Activated CD4-positive, alpha-beta memory T cell treated with anti-CD3 and anti-CD28 coated beads for 36 hours (primary cell): ENCODE data around the gene WHRN. TPM values are rescaled to one million over a fixed set of nuclear protein-coding genes. Genes with fewer than 3 reads are reported as not detected.

Experiments
- CTCF ChIA-PET: fragments of 350-600 bp; sonication (Branson Sonifier 250); formaldehyde crosslinking; loops from one replicate; lab custom pipeline; 2021; ENCODE audit warnings: antibody characterized with exemption, inconsistent platforms; lab: Charles Lee
- POLR2A ChIA-PET: fragments of 350-600 bp; sonication (Branson Sonifier 250); formaldehyde crosslinking; loops from one replicate; lab custom pipeline; 2021; ENCODE audit warnings: antibody characterized with exemption; lab: Charles Lee
- DNase-seq: peaks from one replicate; pipeline ENCODE4 v3.0.0-alpha.2; 2020
- H3K27ac Mint-ChIP-seq: one replicate; pipeline ENCODE4 v1.8.0; 2021; ENCODE audit warnings: mixed read lengths
- H3K27me3 Mint-ChIP-seq: one replicate; pipeline ENCODE4 v1.8.0; 2021; ENCODE audit warnings: mixed read lengths
- H3K36me3 Mint-ChIP-seq: one replicate; pipeline ENCODE4 v1.8.0; 2021; ENCODE audit warnings: mixed read lengths
- H3K4me1 Mint-ChIP-seq: one replicate; pipeline ENCODE4 v1.8.0; 2021; ENCODE audit warnings: low read depth, mixed read lengths
- H3K4me3 Mint-ChIP-seq: one replicate; pipeline ENCODE4 v1.8.0; 2021; ENCODE audit warnings: mild to moderate bottlenecking, mixed read lengths
- H3K9me3 Mint-ChIP-seq: one replicate; pipeline ENCODE4 v1.8.0; 2021; ENCODE audit warnings: mixed read lengths
- intact Hi-C: fragments of 100-400 bp; cut with micrococcal nuclease; formaldehyde crosslinking; loops from one replicate; pipeline ENCODE4 v1.15.1; 2023
- total RNA-seq, 2 experiments: library from RNA; stranded (reverse); gene quantifications; one replicate each; pipeline ENCODE4 v1.2.3, GENCODE V29; 2021

Gene WHRN
- total RNA-seq, 2 experiments from 2014 or later = 2.8 to 4.4 TPM

DNA sequence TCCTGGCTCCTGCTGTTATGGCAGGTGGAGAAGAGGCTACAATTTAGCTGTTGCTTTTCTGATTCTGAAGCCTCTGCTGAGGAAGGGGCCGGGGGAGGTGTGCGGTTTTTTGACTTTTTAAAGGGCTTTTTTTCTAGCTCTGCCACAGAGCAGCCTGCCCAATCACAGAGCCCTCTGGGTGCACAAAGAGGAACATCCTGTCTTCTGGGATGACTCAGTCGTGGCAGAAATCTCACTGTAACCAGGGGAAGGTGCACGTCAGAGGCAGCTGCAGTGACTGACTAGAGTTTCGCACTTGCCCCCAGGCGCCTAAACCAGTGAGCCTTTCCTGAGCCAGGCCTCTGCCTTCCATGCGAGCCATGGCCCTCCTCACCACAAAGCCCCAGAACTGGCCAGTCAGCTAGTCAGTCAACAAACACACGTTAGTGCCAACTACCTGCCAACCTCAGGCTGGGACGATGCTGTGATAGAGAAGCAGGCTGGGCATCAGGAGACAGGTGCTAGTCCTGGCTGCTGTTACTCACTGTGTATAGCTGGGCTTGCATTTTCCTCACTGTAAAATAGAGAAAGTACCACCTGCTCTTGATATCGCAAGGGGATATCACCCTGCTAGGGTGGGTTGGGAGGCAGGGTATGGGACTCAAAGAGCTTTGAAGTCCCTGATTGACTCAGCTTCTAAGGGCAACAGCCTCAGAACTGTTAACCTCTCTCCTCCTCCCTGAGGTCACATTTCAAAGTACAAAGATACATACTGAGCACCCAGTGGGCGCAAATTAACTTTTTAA is 119.7 kb downstream of the WHRN start:
- ChIA-PET CTCF (interaction anchor here (1.0 to 7.5 kb wide), 13 partner anchors 10 to 268 kb away, joined by 3 to 78 read pairs (median 6); no protein-coding TSS in a partner anchor), POLR2A (interaction anchor here (0.7 to 8.9 kb wide), 14 partner anchors 9 to 975 kb away, joined by 3 to 100 read pairs (median 4); partner anchors contain the start of genes ATP6V1G1, C9orf43 and POLE3)
- peak overlapping the region; percentile 94 for H3K27ac Mint-ChIP-seq
- no peaks in the 10 kb centered on the region for H3K9me3 Mint-ChIP-seq
- H3K36me3 Mint-ChIP-seq = peaks cover 59% of the 10 kb centered on the region
- peaks cover 65% of the 10 kb centered on the region for H3K4me1 Mint-ChIP-seq
- H3K4me3 Mint-ChIP-seq = peak overlapping the region; percentile 99
- intact Hi-C loops = loop anchor here (1.0 to 5.0 kb wide), 9 partner anchors 12 to 607 kb away; partner anchors contain the start of gene ATP6V1G1
- DNase-seq = peak; percentile 95
- H3K27me3 Mint-ChIP-seq = no peaks in the 10 kb centered on the region

DNA sequence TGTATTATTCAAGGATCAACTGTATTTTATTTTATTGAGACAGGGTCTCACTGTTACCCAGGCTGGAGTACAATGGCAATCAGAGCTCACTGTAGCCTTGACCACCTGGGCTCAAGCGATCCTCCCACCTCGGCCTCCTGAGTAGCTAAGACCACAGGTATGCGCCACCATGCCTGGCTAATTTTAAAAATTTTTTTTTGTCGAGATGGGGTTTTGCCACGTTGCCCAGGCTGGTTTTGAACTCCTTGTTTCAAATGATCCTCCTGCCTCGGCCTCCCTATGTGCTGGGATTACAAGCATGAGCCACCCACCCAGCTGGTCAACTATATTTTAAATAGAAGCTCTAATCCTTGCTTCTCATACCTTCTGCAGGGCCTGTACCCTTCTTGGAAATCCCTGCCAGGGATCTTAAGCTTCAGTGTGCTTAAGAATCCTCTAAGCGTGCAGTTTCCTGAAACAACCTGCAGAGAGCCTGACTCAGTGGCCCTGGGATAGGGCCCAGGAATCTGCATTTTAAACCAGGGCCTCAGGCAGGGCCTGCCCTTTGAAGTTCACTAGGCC is 120.4 kb downstream of the WHRN start:
- peaks cover 63% of the 10 kb centered on the region for H3K36me3 Mint-ChIP-seq
- H3K4me1 Mint-ChIP-seq = peaks cover 62% of the 10 kb centered on the region
- CTCF ChIA-PET = interaction anchor here (1.4 to 7.5 kb wide), 9 partner anchors 11 to 269 kb away, joined by 5 to 78 read pairs (median 8); no protein-coding TSS in a partner anchor
- peak overlapping the region; percentile 99 for H3K4me3 Mint-ChIP-seq
- DNase-seq = no peak
- no peaks in the 10 kb centered on the region for H3K9me3 Mint-ChIP-seq
- intact Hi-C loops = loop anchor here (1.0 to 5.0 kb wide), 8 partner anchors 12 to 607 kb away; partner anchors contain the start of gene ATP6V1G1
- POLR2A ChIA-PET = interaction anchor here (0.7 to 8.9 kb wide), 12 partner anchors 8 to 974 kb away, joined by 3 to 100 read pairs (median 7); partner anchors contain the start of genes ATP6V1G1, C9orf43 and POLE3
- H3K27ac Mint-ChIP-seq = peak overlapping the region; percentile 94
- no peaks in the 10 kb centered on the region for H3K27me3 Mint-ChIP-seq

DNA sequence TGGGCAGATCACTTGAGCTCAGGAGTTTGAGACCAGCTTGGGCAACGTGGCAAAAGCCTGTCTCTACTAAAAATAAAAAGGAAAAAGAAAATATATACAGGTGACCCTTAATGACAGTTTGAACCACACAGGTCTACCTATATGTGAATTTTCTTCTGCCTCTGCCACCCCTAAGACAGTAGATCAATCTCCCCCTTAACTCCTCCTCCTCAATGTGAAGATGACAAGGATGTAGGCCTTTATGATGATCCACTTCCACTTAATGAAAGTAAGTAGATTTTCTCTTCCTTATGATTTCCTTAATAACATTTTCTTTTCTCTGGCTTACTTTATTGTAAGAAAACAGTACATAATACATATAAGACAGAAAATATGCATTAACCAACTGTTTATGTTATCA is 120.9 kb downstream of the WHRN start:
- CTCF ChIA-PET = interaction anchor here (1.3 to 7.5 kb wide), 6 partner anchors 11 to 123 kb away, joined by 6 to 78 read pairs (median 28); no protein-coding TSS in a partner anchor
- H3K4me3 Mint-ChIP-seq = peak overlapping the region; percentile 99
- POLR2A ChIA-PET = interaction anchor here (1.5 to 8.9 kb wide), 6 partner anchors 12 to 63 kb away, joined by 4 to 100 read pairs (median 64); no protein-coding TSS in a partner anchor
- H3K4me1 Mint-ChIP-seq = peaks cover 62% of the 10 kb centered on the region
- intact Hi-C loops = no loop called here
- no peak for DNase-seq
- peaks cover 67% of the 10 kb centered on the region for H3K36me3 Mint-ChIP-seq
- H3K27ac Mint-ChIP-seq = peak overlapping the region; percentile 94
- no peaks in the 10 kb centered on the region for H3K27me3 Mint-ChIP-seq
- H3K9me3 Mint-ChIP-seq = no peaks in the 10 kb centered on the region

DNA sequence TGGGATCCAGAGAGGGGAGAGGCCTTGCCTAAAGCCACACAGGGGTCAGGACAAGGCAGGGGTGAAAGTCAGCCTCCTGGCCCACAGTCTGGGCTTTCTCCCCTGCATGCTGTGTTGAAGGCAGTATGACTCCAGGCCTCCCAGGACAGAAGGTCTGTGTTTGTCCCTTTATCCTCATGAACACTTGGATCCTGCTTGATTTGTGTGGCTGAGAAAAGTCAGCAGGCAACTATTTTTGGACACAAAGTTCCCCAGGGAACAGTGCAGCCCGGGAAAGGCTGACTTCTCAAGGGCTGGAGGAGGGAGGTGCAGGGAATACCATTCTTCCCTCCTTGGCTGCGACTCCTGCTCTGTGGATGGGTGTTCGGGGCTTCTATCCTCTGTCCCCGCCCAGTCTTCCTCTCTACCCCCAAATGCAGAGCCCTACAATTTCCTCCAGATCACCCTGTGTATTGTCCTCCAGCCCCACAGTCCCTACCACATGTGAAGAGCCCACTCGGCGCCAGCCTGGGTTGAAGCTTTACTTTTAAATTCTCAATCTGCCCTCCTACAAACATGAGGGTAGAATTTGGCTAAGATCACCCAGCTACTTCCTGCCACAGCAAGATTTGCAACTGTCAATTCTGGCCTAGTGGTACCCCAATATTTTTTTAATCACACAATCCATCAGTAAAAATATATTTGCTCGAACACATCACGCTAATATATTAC is 121.6 kb downstream of the WHRN start:
- DNase-seq = no peak
- intact Hi-C loops = no loop called here
- ChIA-PET POLR2A (interaction anchor here (1.1 to 8.9 kb wide), 6 partner anchors 11 to 31 kb away, joined by 3 to 100 read pairs (median 64); no protein-coding TSS in a partner anchor), CTCF (interaction anchor here (1.3 to 7.4 kb wide), 3 partner anchors 11 to 124 kb away, joined by 6 to 78 read pairs (median 53); no protein-coding TSS in a partner anchor)
- Mint-ChIP-seq H3K9me3 (no peaks in the 10 kb centered on the region), H3K4me1 (peaks cover 61% of the 10 kb centered on the region), H3K4me3 (peak overlapping the region; percentile 99), H3K36me3 (peaks cover 68% of the 10 kb centered on the region), H3K27ac (peak overlapping the region; percentile 94), H3K27me3 (no peaks in the 10 kb centered on the region)

DNA sequence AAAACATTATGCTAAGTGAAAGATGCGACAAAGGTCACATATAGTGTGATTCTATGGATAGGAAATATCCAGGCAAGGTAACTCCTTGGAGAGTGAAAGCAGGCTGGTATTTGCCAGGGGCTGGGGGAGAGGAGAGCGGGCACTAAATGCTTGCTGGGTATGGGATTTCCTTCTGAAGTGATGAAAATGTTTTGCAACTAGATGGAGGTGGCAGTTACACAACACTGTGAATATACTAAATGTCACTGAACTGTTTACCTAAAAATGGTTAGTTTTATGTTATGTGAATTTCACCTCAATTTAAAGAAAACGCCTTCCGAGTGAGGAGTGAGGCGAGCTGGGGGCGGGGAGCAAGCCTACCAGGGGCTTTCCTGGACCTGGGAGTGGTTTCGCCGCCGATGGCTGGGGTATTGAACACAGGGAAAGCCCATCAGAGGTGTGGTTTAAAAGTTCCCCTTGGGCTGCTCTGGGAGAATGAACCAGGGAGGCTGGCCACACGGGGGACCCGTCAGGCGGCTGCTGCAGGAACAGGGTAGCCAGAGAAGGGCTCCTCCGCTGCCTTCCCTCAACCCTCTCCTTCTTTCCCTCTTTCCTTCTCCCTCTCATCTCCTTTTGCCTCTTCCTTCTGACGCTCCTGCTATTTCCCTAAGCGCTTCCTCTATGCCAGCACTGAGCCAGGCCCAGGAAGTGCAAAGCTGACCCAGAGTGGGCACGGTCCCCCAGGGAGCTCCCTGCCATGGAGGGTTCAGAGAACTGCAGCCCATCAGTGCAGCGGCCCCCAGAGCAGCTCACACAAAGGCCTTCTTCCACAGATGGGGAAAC is 122.4 kb downstream of the WHRN start:
- Mint-ChIP-seq H3K4me3 (peak overlapping the region; percentile 99), H3K9me3 (no peaks in the 10 kb centered on the region), H3K4me1 (peaks cover 69% of the 10 kb centered on the region), H3K27ac (peak overlapping the region; percentile 94), H3K27me3 (no peaks in the 10 kb centered on the region), H3K36me3 (peaks cover 73% of the 10 kb centered on the region)
- intact Hi-C loops = no loop called here
- DNase-seq = peak; percentile 88
- ChIA-PET POLR2A (interaction anchor here (1.1 to 8.9 kb wide), 5 partner anchors 10 to 37 kb away, joined by 3 to 100 read pairs (median 77); no protein-coding TSS in a partner anchor), CTCF (interaction anchor here (0.8 to 7.4 kb wide), 5 partner anchors 10 to 125 kb away, joined by 3 to 78 read pairs (median 6); no protein-coding TSS in a partner anchor)

DNA sequence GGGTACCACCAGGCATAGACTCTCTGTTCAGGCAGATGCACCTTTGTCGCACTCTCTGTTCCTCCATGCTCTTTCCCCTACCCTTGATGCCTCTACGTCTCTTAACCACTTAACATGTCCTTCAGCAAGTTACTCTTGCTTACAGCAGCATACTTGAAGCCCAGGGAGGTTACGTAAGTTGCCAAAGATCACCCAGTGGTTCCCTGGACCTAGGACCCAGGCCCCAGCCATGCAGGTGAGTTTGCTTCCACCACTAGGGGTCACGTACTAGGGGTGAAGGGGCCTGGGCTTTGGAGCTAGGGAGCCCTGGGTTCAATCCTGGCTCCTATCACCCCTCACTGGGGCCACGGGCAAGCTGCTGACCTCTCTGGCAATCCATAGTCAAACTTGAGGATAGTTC is 126.4 kb downstream of the WHRN start:
- intact Hi-C loops = no loop called here
- Mint-ChIP-seq H3K4me3 (no peak overlapping the region), H3K27ac (peak overlapping the region; percentile 67), H3K36me3 (peaks cover 76% of the 10 kb centered on the region), H3K4me1 (peaks cover 85% of the 10 kb centered on the region), H3K27me3 (no peaks in the 10 kb centered on the region), H3K9me3 (no peaks in the 10 kb centered on the region)
- CTCF ChIA-PET = interaction anchor here (0.7 to 0.9 kb wide), 2 partner anchors 9 to 12 kb away, joined by 3 to 4 read pairs; partner anchors contain the start of gene AKNA
- POLR2A ChIA-PET = no interaction called here
- no peak for DNase-seq

DNA sequence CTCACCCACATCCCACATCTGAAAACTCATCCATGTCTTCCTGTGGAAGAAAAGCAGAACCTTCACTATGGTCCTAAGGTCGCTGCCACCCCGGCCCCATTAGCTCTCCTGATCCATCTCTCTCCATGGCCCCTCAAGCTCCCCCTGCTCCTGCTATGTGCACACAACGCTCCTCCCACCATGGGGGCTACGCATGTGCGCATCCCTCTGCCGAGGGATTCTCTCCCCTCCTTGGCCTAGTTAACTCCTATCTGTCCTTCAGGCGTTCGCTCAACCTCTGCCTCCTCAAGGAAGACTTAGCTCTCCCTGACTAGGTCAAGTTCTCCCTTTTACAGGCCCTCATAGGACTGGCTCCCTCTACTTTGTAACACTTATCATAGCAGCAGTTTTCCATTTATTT is 127.3 kb downstream of the WHRN start:
- Mint-ChIP-seq H3K4me3 (no peak overlapping the region), H3K4me1 (peaks cover 86% of the 10 kb centered on the region), H3K36me3 (peaks cover 73% of the 10 kb centered on the region), H3K27me3 (no peaks in the 10 kb centered on the region), H3K9me3 (no peaks in the 10 kb centered on the region), H3K27ac (peak overlapping the region; percentile 67)
- DNase-seq = no peak
- intact Hi-C loops = no loop called here
- POLR2A ChIA-PET = no interaction called here
- CTCF ChIA-PET = no interaction called here

DNA sequence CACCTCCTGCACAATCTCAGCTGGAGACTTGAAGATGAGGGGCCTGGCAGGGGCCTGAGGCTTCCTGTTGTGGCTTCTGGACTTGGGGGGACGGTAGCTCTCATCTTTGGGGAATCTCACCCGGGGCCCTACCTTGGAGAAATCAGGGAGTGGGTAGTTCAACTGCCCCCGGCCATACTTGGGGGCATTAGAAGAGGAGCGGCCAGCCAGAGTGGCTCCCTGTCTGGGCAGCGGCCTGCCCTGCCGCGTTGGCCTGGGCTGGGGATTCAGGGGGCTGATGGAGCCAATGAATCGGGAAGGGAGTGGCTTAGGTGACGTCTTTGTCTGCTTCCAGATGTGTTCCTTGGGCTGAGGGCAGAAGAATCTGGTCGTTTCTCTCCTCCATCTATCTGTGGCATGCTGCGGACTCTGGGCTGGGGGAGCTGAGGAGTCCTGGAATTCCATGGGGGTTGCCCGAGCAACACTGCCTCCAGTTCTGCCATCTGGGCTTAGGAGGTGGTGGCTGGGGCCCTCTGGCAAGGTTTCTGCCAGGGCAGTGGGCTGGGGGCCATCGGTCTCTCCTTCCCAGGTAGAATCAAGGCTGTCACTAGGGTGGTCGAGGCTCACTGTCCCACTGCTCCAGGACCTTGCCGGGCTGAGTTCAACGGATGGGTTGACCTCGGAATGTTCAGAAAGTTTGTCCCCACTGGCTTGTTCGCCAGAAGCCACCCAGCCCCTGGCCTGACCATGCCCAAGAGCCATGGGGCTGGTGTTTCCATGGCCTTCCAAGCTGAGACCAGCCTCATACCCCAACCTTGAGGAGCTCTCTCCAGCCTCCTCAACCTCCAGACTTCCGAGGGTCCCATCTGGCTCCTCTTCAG is 128.5 kb downstream of the WHRN start:
- H3K27me3 Mint-ChIP-seq = no peaks in the 10 kb centered on the region
- peaks cover 84% of the 10 kb centered on the region for H3K4me1 Mint-ChIP-seq
- CTCF ChIA-PET = interaction anchor here (1.2 kb wide), 1 partner anchor 28 kb away, joined by 3 read pairs; no protein-coding TSS in a partner anchor
- DNase-seq = no peak
- H3K9me3 Mint-ChIP-seq = no peaks in the 10 kb centered on the region
- POLR2A ChIA-PET = interaction anchor here (0.9 to 1.8 kb wide), 2 partner anchors 8 to 10 kb away, joined by 4 to 9 read pairs; no protein-coding TSS in a partner anchor
- intact Hi-C loops = no loop called here
- H3K4me3 Mint-ChIP-seq = no peak overlapping the region
- H3K27ac Mint-ChIP-seq = peak overlapping the region; percentile 63
- H3K36me3 Mint-ChIP-seq = peaks cover 70% of the 10 kb centered on the region

DNA sequence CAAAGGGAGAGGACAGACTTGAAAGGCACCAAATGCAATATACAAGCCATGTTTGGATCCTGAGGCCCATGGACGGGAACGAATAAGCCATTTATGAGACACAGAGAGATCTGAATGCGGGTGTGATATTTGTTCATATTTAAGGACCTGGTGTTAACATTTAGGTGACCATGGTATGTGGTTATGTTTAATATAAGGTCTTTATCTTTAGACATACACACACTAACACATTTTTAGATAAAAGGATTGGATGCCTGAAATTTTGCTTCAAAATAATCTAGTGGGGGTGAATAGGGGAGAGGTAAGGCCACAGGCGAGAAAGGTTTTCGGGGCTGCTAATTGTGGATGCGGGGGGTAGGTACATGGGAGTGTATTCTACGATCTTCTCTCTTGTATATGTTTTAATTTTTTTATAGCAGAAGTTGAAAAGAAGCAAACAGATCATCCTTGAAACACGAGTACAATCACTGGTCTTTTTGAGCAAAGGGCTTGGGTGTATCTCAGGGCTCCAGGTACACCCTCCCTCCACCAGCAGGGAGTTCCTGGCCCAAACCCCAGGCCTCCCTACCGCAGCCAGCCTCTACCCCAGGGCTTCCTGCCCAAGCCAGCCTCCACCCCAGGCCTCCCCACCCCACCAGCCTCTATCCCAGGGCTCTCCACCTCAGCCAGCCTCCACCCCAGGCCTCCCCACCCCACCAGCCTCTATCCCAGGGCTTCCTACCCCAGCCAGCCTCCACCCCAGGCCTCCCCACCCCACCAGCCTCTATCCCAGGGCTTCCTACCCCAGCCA is 129.7 kb downstream of the WHRN start:
- no peaks in the 10 kb centered on the region for H3K9me3 Mint-ChIP-seq
- peak overlapping the region; percentile 98 for H3K27ac Mint-ChIP-seq
- no peak for DNase-seq
- ChIA-PET CTCF (interaction anchor here (1.2 to 5.2 kb wide), 2 partner anchors 9 to 27 kb away, joined by 3 to 53 read pairs; partner anchors contain the start of gene AKNA), POLR2A (interaction anchor here (0.9 to 6.0 kb wide), 3 partner anchors 10 to 12 kb away, joined by 4 to 100 read pairs (median 9); partner anchors contain the start of gene AKNA)
- H3K4me1 Mint-ChIP-seq = peaks cover 86% of the 10 kb centered on the region
- no peak overlapping the region for H3K4me3 Mint-ChIP-seq
- intact Hi-C loops = no loop called here
- no peaks in the 10 kb centered on the region for H3K27me3 Mint-ChIP-seq
- peaks cover 71% of the 10 kb centered on the region for H3K36me3 Mint-ChIP-seq
